ENCODE measurements around the gene HMCN1. TPM values are rescaled to one million over a fixed set of nuclear protein-coding genes. Genes with fewer than 3 reads are reported as not detected.

The HMCN1 gene
- polyA plus RNA-seq, 1 of the 3 experiments (the other 2 are of a cell fraction) = 59.5 TPM

DNA sequence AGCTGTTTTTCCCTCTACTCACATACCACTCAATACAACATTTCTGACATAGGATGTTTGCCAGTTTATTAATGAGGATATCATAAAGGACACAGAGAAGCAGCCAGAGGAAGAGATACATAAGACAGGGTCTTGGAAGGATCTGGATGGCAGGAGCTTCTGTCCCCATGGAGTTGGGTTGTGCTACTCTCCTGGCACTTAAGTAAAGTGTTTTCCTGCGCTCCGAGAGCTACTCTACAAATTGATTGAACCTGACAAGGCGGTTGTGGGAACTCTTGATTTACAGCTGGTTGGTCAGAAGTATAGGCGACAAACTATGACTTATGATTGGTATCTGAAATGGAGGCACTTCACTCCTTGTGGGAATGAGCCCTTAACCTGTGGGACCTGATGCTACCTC, 208.8 kb downstream of the HMCN1 start:
- no peak overlapping the region for H3K27ac ChIP-seq (ENCODE audit: low read depth in 2 of 2, low read length in 1 of 2)
- H3K9me3 ChIP-seq = no peaks in the 10 kb centered on the region
- no peaks in the 10 kb centered on the region for H3K79me2 ChIP-seq (ENCODE audit: insufficient read depth)
- CTCF ChIA-PET = no interaction called here
- no peak overlapping the region for H3K4me3 ChIP-seq (ENCODE audit: low read depth in 2 of 2, low read length in 1 of 2)
- DNase-seq = no peak
- POLR2A ChIA-PET = no interaction called here
- no peak overlapping the region for H3K4me2 ChIP-seq
- peaks cover 9% of the 10 kb centered on the region; the same call in 1 of the 2 replicates for H3K27me3 ChIP-seq (ENCODE audit: insufficient read depth)
- TF ChIP-seq SIN3A (IDR thresholded peaks at IDR 0.05; ENCODE audit: borderline replicate concordance, low read depth, low read length) = no peak
- no peak for TF ChIP-seq RAD21 (IDR thresholded peaks at IDR 0.05; ENCODE audit: low read length)
- no peak for TF ChIP-seq POLR2AphosphoS5 (IDR thresholded peaks at IDR 0.05; ENCODE audit: low read depth, low read length)
- TF ChIP-seq ELF1 (IDR thresholded peaks at IDR 0.05) = no peak
- TF ChIP-seq, protein P1, sequence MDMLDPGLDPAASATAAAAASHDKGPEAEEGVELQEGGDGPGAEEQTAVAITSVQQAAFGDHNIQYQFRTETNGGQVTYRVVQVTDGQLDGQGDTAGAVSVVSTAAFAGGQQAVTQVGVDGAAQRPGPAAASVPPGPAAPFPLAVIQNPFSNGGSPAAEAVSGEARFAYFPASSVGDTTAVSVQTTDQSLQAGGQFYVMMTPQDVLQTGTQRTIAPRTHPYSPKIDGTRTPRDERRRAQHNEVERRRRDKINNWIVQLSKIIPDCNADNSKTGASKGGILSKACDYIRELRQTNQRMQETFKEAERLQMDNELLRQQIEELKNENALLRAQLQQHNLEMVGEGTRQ (IDR thresholded peaks at IDR 0.05; ENCODE audit: borderline replicate concordance, low read depth, low read length) = no peak
- TF ChIP-seq GATA2 (CRISPR knock-in tag; IDR thresholded peaks at IDR 0.05) = no peak
- TF ChIP-seq CHD2 (IDR thresholded peaks at IDR 0.05; ENCODE audit: low read length, partially characterized antibody) = no peak
- TF ChIP-seq, protein P2, sequence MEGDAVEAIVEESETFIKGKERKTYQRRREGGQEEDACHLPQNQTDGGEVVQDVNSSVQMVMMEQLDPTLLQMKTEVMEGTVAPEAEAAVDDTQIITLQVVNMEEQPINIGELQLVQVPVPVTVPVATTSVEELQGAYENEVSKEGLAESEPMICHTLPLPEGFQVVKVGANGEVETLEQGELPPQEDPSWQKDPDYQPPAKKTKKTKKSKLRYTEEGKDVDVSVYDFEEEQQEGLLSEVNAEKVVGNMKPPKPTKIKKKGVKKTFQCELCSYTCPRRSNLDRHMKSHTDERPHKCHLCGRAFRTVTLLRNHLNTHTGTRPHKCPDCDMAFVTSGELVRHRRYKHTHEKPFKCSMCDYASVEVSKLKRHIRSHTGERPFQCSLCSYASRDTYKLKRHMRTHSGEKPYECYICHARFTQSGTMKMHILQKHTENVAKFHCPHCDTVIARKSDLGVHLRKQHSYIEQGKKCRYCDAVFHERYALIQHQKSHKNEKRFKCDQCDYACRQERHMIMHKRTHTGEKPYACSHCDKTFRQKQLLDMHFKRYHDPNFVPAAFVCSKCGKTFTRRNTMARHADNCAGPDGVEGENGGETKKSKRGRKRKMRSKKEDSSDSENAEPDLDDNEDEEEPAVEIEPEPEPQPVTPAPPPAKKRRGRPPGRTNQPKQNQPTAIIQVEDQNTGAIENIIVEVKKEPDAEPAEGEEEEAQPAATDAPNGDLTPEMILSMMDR (IDR thresholded peaks at IDR 0.05) = no peak
- no peak for TF ChIP-seq FOXJ3 (CRISPR knock-in tag; IDR thresholded peaks at IDR 0.05)
- no peak for TF ChIP-seq GABPA (IDR thresholded peaks at IDR 0.05; ENCODE audit: low read depth)
- TF ChIP-seq, protein P3, sequence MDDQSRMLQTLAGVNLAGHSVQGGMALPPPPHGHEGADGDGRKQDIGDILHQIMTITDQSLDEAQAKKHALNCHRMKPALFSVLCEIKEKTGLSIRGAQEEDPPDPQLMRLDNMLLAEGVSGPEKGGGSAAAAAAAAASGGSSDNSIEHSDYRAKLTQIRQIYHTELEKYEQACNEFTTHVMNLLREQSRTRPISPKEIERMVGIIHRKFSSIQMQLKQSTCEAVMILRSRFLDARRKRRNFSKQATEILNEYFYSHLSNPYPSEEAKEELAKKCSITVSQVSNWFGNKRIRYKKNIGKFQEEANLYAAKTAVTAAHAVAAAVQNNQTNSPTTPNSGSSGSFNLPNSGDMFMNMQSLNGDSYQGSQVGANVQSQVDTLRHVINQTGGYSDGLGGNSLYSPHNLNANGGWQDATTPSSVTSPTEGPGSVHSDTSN (IDR thresholded peaks at IDR 0.05) = no peak
- TF ChIP-seq, protein P4, sequence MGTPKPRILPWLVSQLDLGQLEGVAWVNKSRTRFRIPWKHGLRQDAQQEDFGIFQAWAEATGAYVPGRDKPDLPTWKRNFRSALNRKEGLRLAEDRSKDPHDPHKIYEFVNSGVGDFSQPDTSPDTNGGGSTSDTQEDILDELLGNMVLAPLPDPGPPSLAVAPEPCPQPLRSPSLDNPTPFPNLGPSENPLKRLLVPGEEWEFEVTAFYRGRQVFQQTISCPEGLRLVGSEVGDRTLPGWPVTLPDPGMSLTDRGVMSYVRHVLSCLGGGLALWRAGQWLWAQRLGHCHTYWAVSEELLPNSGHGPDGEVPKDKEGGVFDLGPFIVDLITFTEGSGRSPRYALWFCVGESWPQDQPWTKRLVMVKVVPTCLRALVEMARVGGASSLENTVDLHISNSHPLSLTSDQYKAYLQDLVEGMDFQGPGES (IDR thresholded peaks at IDR 0.05; ENCODE audit: low read depth, low read length) = no peak
- no peak overlapping the region for H3K9ac ChIP-seq
- H3K4me1 ChIP-seq (ENCODE audit: control insufficient read depth in 1 of 2, insufficient read depth in 2 of 2, low read depth in 1 of 2, low read length in 1 of 2) = peaks cover 0 to 5% of the 10 kb centered on the region in 2 experiments; a peak in 1 of 4 replicates
- H4K20me1 ChIP-seq (ENCODE audit: insufficient read depth) = no peaks in the 10 kb centered on the region
- WGBS (ENCODE audit: low lambda C conversion rate) = 17% methylated on average over 4 of the region's 4 CpGs
- no peaks in the 10 kb centered on the region for H3K9me2 ChIP-seq
- H3F3A ChIP-seq (replicated peaks; ENCODE audit: insufficient read depth) = no peaks in the 10 kb centered on the region
- H2AFZ ChIP-seq (ENCODE audit: low read depth) = no peak overlapping the region
- H3K36me3 ChIP-seq (replicated peaks in 1 of 2; ENCODE audit: control insufficient read depth in 1 of 2, insufficient read depth in 2 of 2, low read length in 1 of 2) = peaks cover 0 to 6% of the 10 kb centered on the region in 2 experiments

DNA sequence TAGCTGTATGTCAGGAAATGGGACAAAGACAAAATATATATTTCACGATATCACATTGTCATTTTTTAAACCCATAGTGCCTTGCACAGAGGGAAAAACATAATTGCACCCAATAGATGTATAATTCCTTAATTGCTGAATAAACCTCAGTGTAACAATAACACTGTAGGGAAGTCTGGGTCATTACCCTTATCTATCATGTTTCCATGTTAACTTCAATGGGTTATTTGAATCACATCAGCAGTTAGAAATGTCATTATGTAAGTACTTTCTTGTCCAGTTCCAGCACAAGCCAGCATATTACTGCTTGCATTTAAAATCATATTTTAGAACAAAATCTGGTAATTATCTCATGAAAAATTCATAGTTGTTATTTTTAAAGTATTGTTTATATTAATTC, 222.7 kb downstream of the HMCN1 start:
- Histone ChIP-seq H3K27ac (ENCODE audit: low read depth in 2 of 2, low read length in 1 of 2) (no peak overlapping the region), H3K4me2 (no peak overlapping the region), H3K4me1 (ENCODE audit: control insufficient read depth in 1 of 2, insufficient read depth in 2 of 2, low read depth in 1 of 2, low read length in 1 of 2) (peaks cover 7 to 23% of the 10 kb centered on the region in 2 experiments; a peak in 2 of 4 replicates), H3F3A (replicated peaks; ENCODE audit: insufficient read depth) (peaks cover 7% of the 10 kb centered on the region), H3K36me3 (replicated peaks in 1 of 2; ENCODE audit: control insufficient read depth in 1 of 2, insufficient read depth in 2 of 2, low read length in 1 of 2) (no peaks in the 10 kb centered on the region), H3K9me2 (no peaks in the 10 kb centered on the region), H3K9ac (no peak overlapping the region), H3K9me3 (no peaks in the 10 kb centered on the region), H4K20me1 (ENCODE audit: insufficient read depth) (no peaks in the 10 kb centered on the region), H3K4me3 (ENCODE audit: low read depth in 2 of 2, low read length in 1 of 2) (no peak overlapping the region), H3K79me2 (ENCODE audit: insufficient read depth) (no peaks in the 10 kb centered on the region), H3K27me3 (ENCODE audit: insufficient read depth) (peaks cover 15% of the 10 kb centered on the region; the same call in 1 of the 2 replicates), H2AFZ (ENCODE audit: low read depth) (no peak overlapping the region)
- ChIA-PET POLR2A (no interaction called here), CTCF (no interaction called here)
- 5% methylated on average over 1 of the region's 1 CpG for WGBS (ENCODE audit: low lambda C conversion rate)
- DNase-seq = no peak
- TF ChIP-seq GABPA (IDR thresholded peaks at IDR 0.05; ENCODE audit: low read depth) = no peak
- no peak for TF ChIP-seq GATA2 (CRISPR knock-in tag; IDR thresholded peaks at IDR 0.05)
- no peak for TF ChIP-seq MEF2A (IDR thresholded peaks at IDR 0.05; ENCODE audit: borderline replicate concordance, low read depth)
- TF ChIP-seq ELF1 (IDR thresholded peaks at IDR 0.05) = no peak
- no peak for TF ChIP-seq RFX5 (IDR thresholded peaks at IDR 0.05; ENCODE audit: low read length)
- no peak for TF ChIP-seq EZH2phosphoT487 (IDR thresholded peaks at IDR 0.05; ENCODE audit: borderline replicate concordance, low read depth)
- TF ChIP-seq, protein P1 (IDR thresholded peaks at IDR 0.05; ENCODE audit: borderline replicate concordance, low read depth, low read length) = no peak
